ENCODE data around the gene CIC. TPM values are rescaled to one million over a fixed set of nuclear protein-coding genes. Genes with fewer than 3 reads are reported as not detected.
A peak's percentile ranks its signal among the peaks of the same experiment; 100 is the strongest.

Gene CIC
- total and polyA plus RNA-seq, 9 of the 15 experiments (the other 6 are each of a cell fraction or from before 2014, with no cell fraction given) = 0.07 to 44.7 (median 8.6) TPM

DNA sequence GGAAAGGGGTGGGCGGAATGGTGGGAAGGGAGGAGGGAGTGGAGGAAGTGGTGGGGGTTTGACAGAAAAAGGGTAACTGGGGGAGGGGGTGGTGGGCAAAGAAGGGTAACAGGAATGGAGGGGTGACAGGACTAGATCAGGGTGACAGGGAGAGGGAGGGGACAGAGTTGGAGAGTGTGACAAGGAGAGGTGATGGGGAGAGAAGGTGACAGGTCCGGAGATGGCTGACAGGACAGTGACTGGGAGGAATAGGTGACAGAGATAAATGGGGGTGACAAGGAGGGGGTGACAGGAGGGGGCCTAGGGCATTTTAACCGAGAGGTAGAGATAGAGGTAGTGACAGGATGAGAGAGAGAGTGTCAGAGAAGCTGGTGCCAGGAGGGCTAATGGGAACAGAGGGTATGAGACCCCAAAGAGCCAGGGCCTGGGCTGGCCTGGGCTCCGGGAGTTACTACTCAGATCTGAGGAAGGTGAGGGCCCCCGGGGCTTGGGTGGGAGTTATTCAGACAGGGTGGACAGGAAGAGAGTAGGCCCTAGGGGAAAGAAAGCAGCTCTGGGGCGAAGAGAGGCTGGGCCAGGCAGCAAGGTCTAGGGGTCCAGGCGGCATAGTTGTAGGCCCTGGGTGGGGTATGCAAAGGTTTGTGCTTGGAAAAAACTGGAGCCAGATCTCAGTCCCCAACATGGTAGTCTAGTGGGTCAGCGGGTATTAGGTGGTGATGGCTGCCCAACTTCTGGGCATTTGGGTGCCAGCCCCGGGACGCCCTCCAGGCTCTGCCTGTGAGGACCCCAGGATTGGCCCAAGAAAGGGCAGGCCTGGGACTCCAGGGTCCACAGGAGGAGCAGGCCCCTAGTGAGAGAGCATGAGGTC is 660 bp downstream of the CIC start (continued):
- TF ChIP-seq NFE2L1 (tag; IDR thresholded peaks at IDR 0.05; ENCODE audit: borderline replicate concordance, low read depth) (no peak), PHB (CRISPR knock-in tag; IDR thresholded peaks at IDR 0.05) (no peak), ARNT (IDR thresholded peaks at IDR 0.05) (0 out of 4 replicates have a peak, but pooled peaks of 1 of the 2 experiments have one; percentile 40), PHF20 (IDR thresholded peaks at IDR 0.05; ENCODE audit: partially characterized antibody) (peak; percentile 15), SNRNP70 (optimal IDR thresholded peaks at IDR 0.05; ENCODE audit: low read depth, low read length) (no peak), POLR2AphosphoS2 (IDR thresholded peaks at IDR 0.05; ENCODE audit: low read length) (no peak), HSF4 (CRISPR knock-in tag; IDR thresholded peaks at IDR 0.05; ENCODE audit: borderline replicate concordance) (no peak), ZSCAN32 (CRISPR knock-in tag; IDR thresholded peaks at IDR 0.05) (no peak), HNRNPK (IDR thresholded peaks at IDR 0.05; ENCODE audit: low read depth, low read length, poor library complexity, severe bottlenecking) (no peak), EHMT2 (IDR thresholded peaks at IDR 0.05) (no peak), ZNF12 (CRISPR knock-in tag; IDR thresholded peaks at IDR 0.05) (no peak), POLR2B (IDR thresholded peaks at IDR 0.05; ENCODE audit: low read depth, partially characterized antibody) (peak; percentile 41), SUPT5H (IDR thresholded peaks at IDR 0.05) (peak; percentile 29; the same call in 1 of the 2 replicates), RBFOX2 (IDR thresholded peaks at IDR 0.05; ENCODE audit: low read depth, low read length) (peak; percentile 60; the same call in 1 of the 2 replicates), ZFX (CRISPR knock-in tag; IDR thresholded peaks at IDR 0.05) (peak; percentile 75; the same call in 1 of the 2 replicates), ZNF75A (CRISPR knock-in tag; IDR thresholded peaks at IDR 0.05) (no peak), SAP30 (IDR thresholded peaks at IDR 0.05; ENCODE audit: borderline replicate concordance, insufficient read depth, low read depth, low read length, poor library complexity, severe bottlenecking) (peak; percentile 40), ZNF239 (CRISPR knock-in tag; IDR thresholded peaks at IDR 0.05) (no peak), LARP7 (IDR thresholded peaks at IDR 0.05) (0 out of 2 replicates have a peak, but pooled peaks have one; percentile 67), SREBF2 (CRISPR knock-in tag; IDR thresholded peaks at IDR 0.05) (no peak)
- TF ChIP-seq, protein P1, sequence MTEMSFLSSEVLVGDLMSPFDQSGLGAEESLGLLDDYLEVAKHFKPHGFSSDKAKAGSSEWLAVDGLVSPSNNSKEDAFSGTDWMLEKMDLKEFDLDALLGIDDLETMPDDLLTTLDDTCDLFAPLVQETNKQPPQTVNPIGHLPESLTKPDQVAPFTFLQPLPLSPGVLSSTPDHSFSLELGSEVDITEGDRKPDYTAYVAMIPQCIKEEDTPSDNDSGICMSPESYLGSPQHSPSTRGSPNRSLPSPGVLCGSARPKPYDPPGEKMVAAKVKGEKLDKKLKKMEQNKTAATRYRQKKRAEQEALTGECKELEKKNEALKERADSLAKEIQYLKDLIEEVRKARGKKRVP (CRISPR knock-in tag; IDR thresholded peaks at IDR 0.05) = no peak
- TF ChIP-seq, protein P2, sequence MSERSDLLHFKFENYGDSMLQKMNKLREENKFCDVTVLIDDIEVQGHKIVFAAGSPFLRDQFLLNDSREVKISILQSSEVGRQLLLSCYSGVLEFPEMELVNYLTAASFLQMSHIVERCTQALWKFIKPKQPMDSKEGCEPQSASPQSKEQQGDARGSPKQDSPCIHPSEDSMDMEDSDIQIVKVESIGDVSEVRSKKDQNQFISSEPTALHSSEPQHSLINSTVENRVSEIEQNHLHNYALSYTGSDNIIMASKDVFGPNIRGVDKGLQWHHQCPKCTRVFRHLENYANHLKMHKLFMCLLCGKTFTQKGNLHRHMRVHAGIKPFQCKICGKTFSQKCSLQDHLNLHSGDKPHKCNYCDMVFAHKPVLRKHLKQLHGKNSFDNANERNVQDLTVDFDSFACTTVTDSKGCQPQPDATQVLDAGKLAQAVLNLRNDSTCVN (CRISPR knock-in tag; IDR thresholded peaks at IDR 0.05) = peak; percentile 94
- TF ChIP-seq, protein P3, sequence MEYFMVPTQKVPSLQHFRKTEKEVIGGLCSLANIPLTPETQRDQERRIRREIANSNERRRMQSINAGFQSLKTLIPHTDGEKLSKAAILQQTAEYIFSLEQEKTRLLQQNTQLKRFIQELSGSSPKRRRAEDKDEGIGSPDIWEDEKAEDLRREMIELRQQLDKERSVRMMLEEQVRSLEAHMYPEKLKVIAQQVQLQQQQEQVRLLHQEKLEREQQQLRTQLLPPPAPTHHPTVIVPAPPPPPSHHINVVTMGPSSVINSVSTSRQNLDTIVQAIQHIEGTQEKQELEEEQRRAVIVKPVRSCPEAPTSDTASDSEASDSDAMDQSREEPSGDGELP (CRISPR knock-in tag; IDR thresholded peaks at IDR 0.05; ENCODE audit: borderline replicate concordance) = 0 out of 2 replicates have a peak, but pooled peaks have one; percentile 10
- TF ChIP-seq, protein P4, sequence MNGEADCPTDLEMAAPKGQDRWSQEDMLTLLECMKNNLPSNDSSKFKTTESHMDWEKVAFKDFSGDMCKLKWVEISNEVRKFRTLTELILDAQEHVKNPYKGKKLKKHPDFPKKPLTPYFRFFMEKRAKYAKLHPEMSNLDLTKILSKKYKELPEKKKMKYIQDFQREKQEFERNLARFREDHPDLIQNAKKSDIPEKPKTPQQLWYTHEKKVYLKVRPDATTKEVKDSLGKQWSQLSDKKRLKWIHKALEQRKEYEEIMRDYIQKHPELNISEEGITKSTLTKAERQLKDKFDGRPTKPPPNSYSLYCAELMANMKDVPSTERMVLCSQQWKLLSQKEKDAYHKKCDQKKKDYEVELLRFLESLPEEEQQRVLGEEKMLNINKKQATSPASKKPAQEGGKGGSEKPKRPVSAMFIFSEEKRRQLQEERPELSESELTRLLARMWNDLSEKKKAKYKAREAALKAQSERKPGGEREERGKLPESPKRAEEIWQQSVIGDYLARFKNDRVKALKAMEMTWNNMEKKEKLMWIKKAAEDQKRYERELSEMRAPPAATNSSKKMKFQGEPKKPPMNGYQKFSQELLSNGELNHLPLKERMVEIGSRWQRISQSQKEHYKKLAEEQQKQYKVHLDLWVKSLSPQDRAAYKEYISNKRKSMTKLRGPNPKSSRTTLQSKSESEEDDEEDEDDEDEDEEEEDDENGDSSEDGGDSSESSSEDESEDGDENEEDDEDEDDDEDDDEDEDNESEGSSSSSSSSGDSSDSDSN (IDR thresholded peaks at IDR 0.05; ENCODE audit: borderline replicate concordance in 1 of 2, low read depth in 2 of 2, low read length in 2 of 2) = no peak
